HFFc6 (cell line): Measurements from ENCODE around the gene ARHGAP1. TPM values are rescaled to one million over a fixed set of nuclear protein-coding genes. Genes with fewer than 3 reads are reported as not detected.

Experiments used
- DNase-seq: peaks from one replicate; pipeline ENCODE4 v3.0.0-alpha.2; 2018
- H3K27ac Mint-ChIP-seq: 2 replicates; pipeline ENCODE4 v1.8.0; 2020; ENCODE audit warnings: mild to moderate bottlenecking, mixed read lengths
- H3K27me3 Mint-ChIP-seq: 2 replicates; pipeline ENCODE4 v1.8.0; 2021; ENCODE audit warnings: mild to moderate bottlenecking, moderate library complexity, mixed read lengths; ENCODE audit not compliant: insufficient read depth
- H3K36me3 Mint-ChIP-seq: 2 replicates; pipeline ENCODE4 v1.8.0; 2021; ENCODE audit warnings: low read depth, mixed read lengths
- H3K4me1 Mint-ChIP-seq: 2 replicates; pipeline ENCODE4 v1.8.0; 2020; ENCODE audit warnings: low read depth, mixed read lengths
- H3K4me3 Mint-ChIP-seq: 2 replicates; pipeline ENCODE4 v1.8.0; 2020; ENCODE audit warnings: mild to moderate bottlenecking, moderate library complexity, mixed read lengths
- H3K9me3 Mint-ChIP-seq: 2 replicates; pipeline ENCODE4 v1.8.0; 2020; ENCODE audit warnings: mild to moderate bottlenecking, mixed read lengths
- CTCF ChIP-seq: fragments of 200-600 bp; sonication (generic); IDR thresholded peaks from 2 replicates; pipeline ENCODE4 v1.5.0; 2021; ENCODE audit warnings: antibody characterized with exemption, mild to moderate bottlenecking
- total RNA-seq, 6 experiments: library from RNA; stranded (reverse); fragmentation: NEBNext Ultra II Directional; extraction: Animal tissue kit (Norgen Biotek cat#: 25700); gene quantifications; 2 replicates in 1 of 6; 3 replicates in 5 of 6; pipeline ENCODE4 v1.2.3, GENCODE V29; 2021

Gene ARHGAP1
- total RNA-seq, 6 experiments from 2014 or later, result 107 to 134 (median 110) TPM

- no peak overlapping the region for H3K27ac Mint-ChIP-seq
Measured at GRCh38 chr11:46662366-46662765, 38.1 kb downstream of the ARHGAP1 start.

GRCh38 chr11:46661836-46662235, 38.6 kb downstream of the ARHGAP1 start:
- no peaks in the 10 kb centered on the region for H3K27me3 Mint-ChIP-seq
- no peak for TF ChIP-seq CTCF
- H3K36me3 Mint-ChIP-seq, result peaks cover 42% of the 10 kb centered on the region
- no peak overlapping the region for H3K27ac Mint-ChIP-seq
- DNase-seq, result no peak
- H3K4me1 Mint-ChIP-seq, result peaks cover 42% of the 10 kb centered on the region
- no peak overlapping the region for H3K4me3 Mint-ChIP-seq
- H3K9me3 Mint-ChIP-seq, result no peaks in the 10 kb centered on the region

More at GRCh38 chr11:46662366-46662765, 38.1 kb downstream of the ARHGAP1 start:
- Mint-ChIP-seq H3K9me3 (no peaks in the 10 kb centered on the region), H3K36me3 (peaks cover 40% of the 10 kb centered on the region), H3K4me3 (no peak overlapping the region), H3K4me1 (peaks cover 37% of the 10 kb centered on the region), H3K27me3 (no peaks in the 10 kb centered on the region)
- no peak for DNase-seq
- TF ChIP-seq CTCF, result no peak

GRCh38 chr11:46659908-46660307, 40.5 kb downstream of the ARHGAP1 start:
- Mint-ChIP-seq H3K4me1 (peaks cover 46% of the 10 kb centered on the region), H3K36me3 (peaks cover 46% of the 10 kb centered on the region), H3K9me3 (no peaks in the 10 kb centered on the region), H3K27me3 (no peaks in the 10 kb centered on the region), H3K4me3 (no peak overlapping the region), H3K27ac (peak overlapping the region; percentile 0; the same call in 1 of the 2 replicates)
- no peak for DNase-seq
- no peak for TF ChIP-seq CTCF

GRCh38 chr11:46658259-46658658, 42.2 kb downstream of the ARHGAP1 start:
- peak; percentile 53 for DNase-seq
- H3K27ac Mint-ChIP-seq, result peak overlapping the region; percentile 71
- TF ChIP-seq CTCF, result no peak
- H3K4me3 Mint-ChIP-seq, result no peak overlapping the region
- peaks cover 37% of the 10 kb centered on the region for H3K4me1 Mint-ChIP-seq
- H3K9me3 Mint-ChIP-seq, result no peaks in the 10 kb centered on the region
- peaks cover 46% of the 10 kb centered on the region for H3K36me3 Mint-ChIP-seq
- no peaks in the 10 kb centered on the region for H3K27me3 Mint-ChIP-seq

- Mint-ChIP-seq H3K27ac (peak overlapping the region; percentile 71; the same call in 1 of the 2 replicates), H3K36me3 (peaks cover 40% of the 10 kb centered on the region), H3K27me3 (no peaks in the 10 kb centered on the region), H3K4me3 (no peak overlapping the region), H3K4me1 (peaks cover 36% of the 10 kb centered on the region), H3K9me3 (no peaks in the 10 kb centered on the region)
- TF ChIP-seq CTCF, result no peak
- no peak for DNase-seq
Measured at GRCh38 chr11:46657186-46657585, 43.2 kb downstream of the ARHGAP1 start.

GRCh38 chr11:46655631-46656030, 44.8 kb downstream of the ARHGAP1 start:
- Mint-ChIP-seq H3K4me3 (no peak overlapping the region), H3K27me3 (no peaks in the 10 kb centered on the region), H3K27ac (0 out of 2 replicates have a peak overlapping the region, but pooled peaks have one; percentile 2), H3K9me3 (no peaks in the 10 kb centered on the region), H3K36me3 (peaks cover 45% of the 10 kb centered on the region), H3K4me1 (peaks cover 36% of the 10 kb centered on the region)
- DNase-seq, result no peak
- TF ChIP-seq CTCF, result no peak
